Right renal pelvis (tissue), 4 donors: Measurements from ENCODE around the gene WLS. TPM values are rescaled to one million over a fixed set of nuclear protein-coding genes. Genes with fewer than 3 reads are reported as not detected.
"Not testable (repeated sequence)": the region's sequence is repeated elsewhere in the genome, so short reads cannot be mapped to it uniquely, and the experiment has no call there.

Experiments
- DNase-seq, 4 donors: peaks; one replicate each; pipeline ENCODE4 v3.0.0-alpha.2; 2013; ENCODE audit warnings: low read depth in 4 of 4, low spot score in 3 of 4, missing footprints in 1 of 4
- polyA plus RNA-seq, 4 donors: library from polyadenylated mRNA; unstranded; fragments of 120-200 nt; gene quantifications; one replicate each; pipeline ENCODE4 v1.2.1, GENCODE V29; 2013; ENCODE audit not compliant: insufficient read length in 4 of 4

WLS gene
- 100 to 1,000 TPM; 136 to 189 (median 171) TPM for polyA plus RNA-seq

GRCh38 chr1:68232289-68233148 lies at the start of gene WLS:
Gene WLS, minus strand, starts transcription at chr1:68232523. Its CDS starts 224 bp downstream, at chr1:68232299.
- peak in 3 of 4 donors; percentile 63 to 77 (median 73) for DNase-seq

DNA sequence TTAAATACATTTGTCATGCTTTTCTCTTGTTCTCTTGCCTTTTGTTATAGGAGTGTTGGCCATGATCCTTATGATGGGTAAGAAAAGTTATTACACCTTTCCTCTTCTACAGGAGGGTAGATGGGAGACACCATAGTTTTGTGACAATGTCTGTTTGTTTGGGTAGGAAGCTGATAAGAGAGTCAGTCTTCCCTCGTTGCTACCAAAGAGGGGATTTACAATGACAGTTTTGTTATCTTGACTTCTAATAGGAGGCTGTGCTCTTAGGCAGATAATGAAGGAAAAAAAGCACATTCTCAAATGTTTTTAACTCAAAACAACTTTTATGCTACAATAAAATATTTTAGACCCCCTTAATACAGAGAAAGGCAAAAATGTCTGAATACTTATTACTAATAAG lies 48.0 kb upstream of the WLS start:
- DNase-seq = no peak

GRCh38 chr1:68279846-68280245 lies 47.5 kb upstream of the WLS start:
- DNase-seq = no peak

DNA sequence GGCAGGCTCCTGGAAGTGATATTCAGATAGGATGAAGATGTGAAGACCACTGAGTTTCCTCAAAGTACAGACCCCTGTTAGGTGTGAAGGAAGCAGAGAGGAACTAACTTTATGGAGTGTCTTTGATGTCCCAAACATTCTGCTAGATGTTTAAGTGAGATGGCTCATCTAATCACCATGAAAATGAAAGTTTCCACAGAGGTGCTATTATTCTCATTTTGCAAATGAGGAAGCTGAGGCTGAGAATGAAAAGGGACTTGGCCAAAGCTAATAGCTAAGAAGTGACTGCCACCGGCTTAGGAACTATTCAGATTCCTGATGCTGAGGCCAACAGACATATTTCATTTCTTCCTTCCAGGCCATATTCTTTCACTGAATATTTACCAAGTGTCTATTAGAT lies 45.9 kb upstream of the WLS start:
- no peak for DNase-seq

DNA sequence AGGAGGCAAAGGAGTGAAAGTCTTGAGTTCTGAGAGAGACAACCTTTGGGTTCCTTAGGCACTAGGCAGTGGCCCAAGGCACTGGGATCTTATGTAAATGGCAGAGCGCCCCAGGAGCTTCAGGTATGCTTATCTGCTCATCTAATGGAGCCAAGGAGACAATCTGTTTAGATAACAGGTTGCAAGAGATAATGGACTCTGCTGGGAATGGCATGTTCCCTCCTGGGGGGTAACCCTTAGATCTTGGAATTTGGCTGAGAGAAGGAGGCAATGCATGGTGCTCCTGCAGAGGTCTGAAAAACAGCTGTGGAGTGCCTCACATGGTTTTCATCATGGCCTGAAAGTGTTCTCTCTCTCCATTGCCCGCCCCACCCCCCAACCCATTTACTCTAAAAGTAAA lies 44.1 kb upstream of the WLS start:
- no peak for DNase-seq

DNA sequence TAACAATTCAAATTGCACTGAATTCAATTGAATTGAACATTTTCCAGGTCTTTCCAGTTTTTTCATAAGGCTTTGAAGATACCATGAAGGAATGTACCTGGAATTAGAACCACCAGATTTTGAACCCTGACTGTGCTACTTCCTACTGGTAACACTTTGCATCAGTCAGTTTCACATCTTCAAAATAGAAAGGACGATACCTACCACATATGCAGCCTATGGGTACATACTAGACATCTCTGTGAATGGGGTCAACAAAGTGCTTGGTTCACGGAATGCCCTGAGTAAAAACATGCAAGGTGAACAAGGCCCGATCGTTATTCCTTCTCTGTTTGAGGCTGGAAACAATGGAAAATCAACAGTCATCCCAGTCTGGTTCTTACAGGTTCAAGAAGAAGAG lies 41.2 kb upstream of the WLS start:
- no peak for DNase-seq

DNA sequence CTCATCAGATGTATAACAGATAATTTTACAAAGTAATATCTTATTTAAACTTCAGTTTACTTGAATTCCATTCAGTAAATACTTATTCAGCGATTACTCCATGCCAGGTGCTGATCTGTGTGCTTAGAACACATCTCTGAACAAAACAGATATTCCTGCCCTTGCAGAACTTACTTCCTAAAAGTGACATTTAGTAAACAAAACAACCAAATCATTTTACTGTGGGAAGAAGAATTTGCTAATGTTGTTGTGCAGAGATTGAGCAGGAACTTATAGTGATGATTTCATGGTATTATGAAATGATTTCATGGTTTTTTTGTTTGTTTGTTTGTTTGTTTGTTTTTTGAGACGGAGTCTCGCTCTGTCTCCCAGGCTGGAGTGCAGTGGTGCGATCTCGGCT lies 39.3 kb upstream of the WLS start:
- no peak for DNase-seq

DNA sequence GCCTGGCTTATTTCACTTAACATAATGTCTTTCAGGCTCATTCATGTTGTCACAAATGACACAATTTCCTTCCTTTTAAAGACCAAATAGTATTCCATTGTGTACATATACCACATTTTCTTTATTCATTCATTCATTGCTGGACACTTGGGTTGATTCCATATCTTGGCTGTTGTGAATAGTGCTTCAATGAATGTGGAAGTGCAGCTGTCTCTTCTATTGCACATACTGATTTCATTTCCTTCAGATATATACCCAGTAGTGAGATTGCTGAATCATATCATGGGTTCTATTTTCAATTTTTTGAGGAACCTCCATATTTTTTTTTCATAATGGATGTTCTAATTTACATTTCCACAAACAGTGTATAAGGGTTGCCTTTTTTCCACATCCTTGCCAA lies 38.6 kb upstream of the WLS start:
- no peak for DNase-seq

GRCh38 chr1:68269637-68270430 lies 37.5 kb upstream of the WLS start:
- no peak for DNase-seq

- DNase-seq = no peak
Measured at GRCh38 chr1:68268896-68269483, 36.7 kb upstream of the WLS start.

- DNase-seq = not testable (repeated sequence)
Measured at GRCh38 chr1:68256824-68257223, 24.5 kb upstream of the WLS start.

GRCh38 chr1:68255301-68255700 lies 23.0 kb upstream of the WLS start:
- DNase-seq = no peak

GRCh38 chr1:68254667-68255226 lies 22.4 kb upstream of the WLS start:
- DNase-seq = no peak

DNA sequence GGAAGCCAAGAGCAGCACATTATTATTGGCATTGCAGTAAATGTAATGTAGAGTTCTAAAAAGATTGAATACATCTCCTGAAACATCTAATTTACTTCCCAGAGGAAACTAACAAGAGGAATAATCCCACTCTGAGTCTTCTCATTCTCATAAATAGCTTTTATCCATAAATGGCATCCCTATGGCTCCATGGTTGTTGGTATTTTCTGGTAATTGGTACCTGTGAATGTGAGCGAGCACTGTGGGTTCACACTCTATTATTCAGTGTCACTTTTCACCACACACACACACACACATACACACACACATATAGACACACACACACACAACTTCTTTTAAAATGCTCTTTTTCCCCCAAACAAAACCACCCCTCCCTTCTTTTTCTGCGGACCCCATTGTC lies 4.7 kb upstream of the WLS start:
- no peak for DNase-seq

DNA sequence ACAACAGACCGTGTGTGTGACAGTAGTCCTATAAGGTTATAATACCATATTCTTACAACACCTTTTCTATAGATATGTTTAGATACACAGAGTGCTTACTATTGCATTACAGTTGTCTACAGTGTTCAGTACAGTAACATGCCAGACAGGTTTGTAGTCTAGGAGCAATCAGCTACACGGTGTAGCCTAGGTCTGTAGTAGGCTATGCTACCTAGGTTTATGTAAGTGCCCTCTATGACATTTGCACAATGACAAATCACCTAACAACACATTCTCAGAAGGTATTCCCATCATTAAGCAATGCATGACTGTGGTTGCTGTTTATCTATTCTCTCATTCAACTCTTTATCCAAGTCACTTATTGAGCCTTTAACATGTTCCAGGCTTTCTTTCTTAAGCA lies 1.8 kb upstream of the WLS start:
- DNase-seq = no peak

DNA sequence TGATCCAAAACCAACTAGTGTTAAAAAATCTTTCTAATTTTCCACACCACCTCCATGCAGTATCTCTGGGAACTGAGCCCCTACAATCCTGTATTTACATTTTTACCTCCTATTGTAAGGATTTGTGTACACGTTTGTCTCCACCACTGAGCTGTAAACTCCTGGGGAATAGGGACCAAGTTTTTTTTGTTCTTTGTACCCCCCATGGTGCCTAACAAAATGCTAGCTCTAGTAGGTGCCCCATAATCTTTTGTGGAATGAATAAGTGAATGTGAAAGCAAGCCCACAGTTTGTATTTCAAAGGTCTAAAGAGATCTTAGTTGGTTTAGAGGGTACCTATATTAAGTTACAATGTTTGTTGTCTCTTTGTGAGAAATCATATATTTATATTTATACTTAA lies 879 bp upstream of the WLS start:
- DNase-seq = no peak

DNA sequence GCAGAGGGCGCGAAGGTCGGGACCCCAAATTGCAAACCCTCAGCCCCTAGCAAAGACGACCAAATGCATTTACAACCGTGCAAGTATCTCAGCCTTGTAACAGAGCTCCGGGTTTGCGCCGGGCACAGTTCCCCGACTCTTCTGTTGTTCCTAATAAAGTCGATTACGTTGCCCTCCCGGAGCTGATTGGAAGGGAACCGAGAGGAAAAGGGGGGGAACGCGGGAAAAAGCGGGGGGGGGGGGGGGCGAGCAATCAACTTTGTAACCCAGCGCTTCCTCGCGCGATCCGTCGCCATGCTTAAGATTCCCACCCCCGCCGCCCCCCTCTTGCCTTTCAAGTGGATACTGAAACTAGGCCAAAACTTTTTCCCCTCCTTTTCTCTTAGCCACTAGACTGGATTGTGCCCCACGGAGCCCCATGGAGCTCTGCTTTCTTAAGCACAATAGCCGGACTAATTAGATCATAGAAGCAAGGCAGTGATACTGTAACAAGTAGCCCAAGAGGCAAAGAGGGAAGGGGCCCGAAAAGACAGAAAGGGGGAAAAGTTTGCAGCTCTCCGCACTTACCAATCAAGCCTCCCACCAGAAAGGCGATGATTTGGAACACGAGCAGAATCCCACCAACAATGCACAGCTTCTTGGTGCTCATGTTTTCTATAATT lies 565 bp downstream of the WLS start:
- no peak for DNase-seq

DNA sequence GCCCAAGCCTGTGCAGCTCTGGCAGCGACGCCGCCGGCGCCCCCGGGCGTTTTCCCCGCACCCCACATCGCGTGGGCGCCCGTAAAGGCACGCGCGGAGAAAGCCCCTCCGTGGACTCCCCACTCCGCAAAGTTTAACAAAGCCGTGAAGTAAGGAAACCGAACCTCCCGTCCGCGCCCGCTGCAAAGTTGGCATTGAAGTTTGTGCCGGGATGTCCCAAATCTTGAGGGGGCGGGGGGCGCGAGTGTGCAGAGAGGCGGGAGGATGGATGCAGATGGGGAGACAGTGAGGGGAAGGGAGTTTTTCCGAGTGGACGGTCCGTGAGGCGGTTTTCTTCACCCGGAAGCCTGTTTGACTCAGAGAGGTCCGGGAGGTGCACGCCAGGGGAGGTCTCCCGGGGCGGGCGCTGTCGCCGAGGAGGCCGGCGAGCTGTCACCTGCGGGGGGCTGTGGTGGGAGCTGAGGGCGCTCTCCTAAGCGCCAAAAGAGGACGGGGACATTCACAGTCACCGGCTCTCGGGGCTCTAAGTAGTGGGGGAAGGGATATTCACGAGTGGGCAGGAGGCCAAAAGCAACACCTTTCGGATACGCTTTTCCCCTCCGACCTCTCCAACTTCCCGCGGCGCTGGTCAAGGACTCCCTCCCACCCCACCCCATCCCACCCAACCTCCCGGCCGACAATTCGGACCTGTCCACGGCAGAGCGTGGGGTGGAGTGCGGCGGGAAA lies 1.3 kb downstream of the WLS start:
- no peak for DNase-seq

GRCh38 chr1:68230484-68230802 lies 1.9 kb downstream of the WLS start:
- no peak for DNase-seq
